H1 (cell line): ENCODE measurements around the gene RAD52. TPM values are rescaled to one million over a fixed set of nuclear protein-coding genes. Genes with fewer than 3 reads are reported as not detected.

Source experiments
- CTCF ChIA-PET: fragments of 300-600 bp; sonication (Branson Sonifier 250); formaldehyde crosslinking; loops from one replicate; lab custom pipeline; 2021; ENCODE audit not compliant: partially characterized antibody; lab: Charles Lee
- POLR2A ChIA-PET: fragments of 300-600 bp; sonication (Branson Sonifier 250); formaldehyde crosslinking; loops from one replicate; lab custom pipeline; 2021; ENCODE audit warnings: inconsistent platforms; ENCODE audit not compliant: partially characterized antibody; lab: Charles Lee
- DNase-seq, 2 experiments: peaks; one replicate each; pipeline versions ENCODE4 v3.0.0 to v3.0.0-alpha.2; 2010 to 2022; ENCODE audit warnings: low spot score in 2 of 2, low read depth in 1 of 2, mixed read lengths in 1 of 2
- FAIRE-seq: peaks from 2 replicates; lab custom pipeline; 2011; peaks lifted over from hg19 to GRCh38; lab: Jason Lieb, UNC
- H2AFZ ChIP-seq: 2 replicates; pipeline ENCODE4 v1.8.1; 2012; ENCODE audit warnings: low read length, inconsistent platforms
- H2AK5ac ChIP-seq: 2 replicates; pipeline ENCODE4 v1.6.1; 2013; ENCODE audit warnings: low read depth, low read length
- H2BK120ac ChIP-seq: replicated peaks from 2 replicates; pipeline ENCODE3; 2013; ENCODE audit warnings: low read depth, low read length, inconsistent platforms
- H2BK12ac ChIP-seq: 2 replicates; pipeline ENCODE4 v1.6.1; 2013; ENCODE audit warnings: low read depth, low read length
- H2BK15ac ChIP-seq: 2 replicates; pipeline ENCODE4 v1.6.1; 2013; ENCODE audit warnings: low read length
- H2BK20ac ChIP-seq: 2 replicates; pipeline ENCODE4 v1.6.1; 2013; ENCODE audit warnings: low read length
- H2BK5ac ChIP-seq: 2 replicates; pipeline ENCODE4 v1.6.1; 2013; ENCODE audit warnings: low read depth, low read length
- H3K14ac ChIP-seq: 2 replicates; pipeline ENCODE4 v1.6.1; 2013; ENCODE audit warnings: inconsistent platforms; ENCODE audit not compliant: insufficient read length
- H3K18ac ChIP-seq: 2 replicates; pipeline ENCODE4 v1.6.1; 2013; ENCODE audit warnings: low read length; ENCODE audit errors: extremely low read depth
- H3K23ac ChIP-seq: 2 replicates; pipeline ENCODE4 v1.6.1; 2013; ENCODE audit warnings: inconsistent platforms; ENCODE audit not compliant: insufficient read length
- H3K23me2 ChIP-seq: 2 replicates; pipeline ENCODE4 v1.6.1; 2013; ENCODE audit warnings: low read depth, low read length
- H3K27ac ChIP-seq: 2 replicates; pipeline ENCODE4 v1.6.1; 2011; ENCODE audit warnings: low read depth, low read length, inconsistent platforms
- H3K27me3 ChIP-seq, 4 experiments: replicated peaks in 1 of 4; 1 replicate in 1 of 4; 2 replicates in 3 of 4; pipeline versions ENCODE4 v1.6.1 to v1.8.1; 2011 to 2013; ENCODE audit warnings: low read length in 3 of 4, mild to moderate bottlenecking in 3 of 4, inconsistent platforms in 2 of 4, mixed read lengths in 2 of 4, moderate library complexity in 1 of 4; ENCODE audit not compliant: control insufficient read depth in 3 of 4, insufficient read depth in 3 of 4; ENCODE audit errors: extremely low read depth in 1 of 4
- H3K36me3 ChIP-seq, 4 experiments: 2 replicates each; pipeline versions ENCODE4 v1.6.1 to v1.8.1; 2011 to 2013; ENCODE audit warnings: mild to moderate bottlenecking in 4 of 4, low read length in 3 of 4, moderate library complexity in 2 of 4, control low read depth in 1 of 4, inconsistent platforms in 1 of 4; ENCODE audit not compliant: insufficient read depth in 4 of 4, control insufficient read depth in 2 of 4
- H3K4ac ChIP-seq: replicated peaks from 2 replicates; pipeline ENCODE3; 2013; ENCODE audit warnings: low read length, low read depth, mixed read lengths, inconsistent platforms; ENCODE audit not compliant: insufficient read length
- H3K4me1 ChIP-seq, 4 experiments: replicated peaks in 1 of 4; 1 replicate in 1 of 4; 2 replicates in 3 of 4; pipeline versions ENCODE4 v1.6.1 to v1.8.1; 2011 to 2013; ENCODE audit warnings: low read length in 3 of 4, inconsistent platforms in 2 of 4, mixed read lengths in 1 of 4; ENCODE audit not compliant: insufficient read depth in 4 of 4, control insufficient read depth in 3 of 4
- H3K4me2 ChIP-seq, 2 experiments: 2 replicates each; pipeline versions ENCODE4 v1.6.1 to v1.8.1; 2011 to 2013; ENCODE audit warnings: low read depth in 2 of 2, low read length in 2 of 2, control low read depth in 1 of 2, inconsistent platforms in 1 of 2, mild to moderate bottlenecking in 1 of 2; ENCODE audit not compliant: insufficient read depth in 1 of 2
- H3K4me3 ChIP-seq, 4 experiments: fragments of 200-600, 300-600 bp in 1 of 4; sonication (generic), shearing (Covaris generic), sonication (Bioruptor Twin) in 1 of 4; 2 replicates each; pipeline versions ENCODE4 v1.5.1 to v1.8.1; 2011 to 2016; ENCODE audit warnings: low read length in 4 of 4, low read depth in 3 of 4, control low read depth in 2 of 4, inconsistent platforms in 2 of 4, mild to moderate bottlenecking in 2 of 4, mixed read lengths in 1 of 4, moderate library complexity in 1 of 4; ENCODE audit not compliant: insufficient read depth in 2 of 4; ENCODE audit errors: extremely low read depth in 1 of 4
- H3K56ac ChIP-seq: replicated peaks from 2 replicates; pipeline ENCODE3; 2013; ENCODE audit warnings: low read depth, mild to moderate bottlenecking, mixed read lengths, low read length, inconsistent platforms; ENCODE audit not compliant: insufficient read length
- H3K79me1 ChIP-seq: 2 replicates; pipeline ENCODE4 v1.6.1; 2013; ENCODE audit warnings: low read depth, low read length, control low read depth
- H3K79me2 ChIP-seq, 2 experiments: 2 replicates each; pipeline versions ENCODE4 v1.6.1 to v1.8.1; 2012 to 2013; ENCODE audit warnings: low read length in 2 of 2, mild to moderate bottlenecking in 2 of 2, inconsistent platforms in 1 of 2; ENCODE audit not compliant: insufficient read depth in 2 of 2, control insufficient read depth in 1 of 2
- H3K9ac ChIP-seq, 4 experiments: replicated peaks in 1 of 4; 1 replicate in 1 of 4; 2 replicates in 3 of 4; pipeline versions ENCODE4 v1.6.1 to v1.8.1; 2011 to 2013; ENCODE audit warnings: low read depth in 3 of 4, low read length in 3 of 4, control low read depth in 2 of 4, mild to moderate bottlenecking in 2 of 4, moderate library complexity in 2 of 4, inconsistent platforms in 1 of 4; ENCODE audit errors: extremely low read depth in 1 of 4
- H3K9me3 ChIP-seq, 2 experiments: 2 replicates each; pipeline versions ENCODE4 v1.6.1 to v1.8.1; 2012 to 2013; ENCODE audit warnings: mild to moderate bottlenecking in 2 of 2, moderate library complexity in 2 of 2, control low read depth in 1 of 2, inconsistent platforms in 1 of 2, low read depth in 1 of 2, low read length in 1 of 2, mixed read lengths in 1 of 2; ENCODE audit not compliant: insufficient read depth in 2 of 2
- H4K20me1 ChIP-seq, 2 experiments: replicated peaks in 1 of 2; 2 replicates each; pipeline versions ENCODE3 to v1.8.1; 2011 to 2013; ENCODE audit warnings: inconsistent platforms in 2 of 2, low read length in 2 of 2, mild to moderate bottlenecking in 1 of 2; ENCODE audit not compliant: insufficient read depth in 2 of 2, control insufficient read depth in 1 of 2
- H4K5ac ChIP-seq: 2 replicates; pipeline ENCODE4 v1.6.1; 2013; ENCODE audit warnings: low read length, low read depth, mixed read lengths, inconsistent platforms; ENCODE audit not compliant: insufficient read length
- H4K8ac ChIP-seq: 2 replicates; pipeline ENCODE4 v1.8.0; 2013; ENCODE audit warnings: mild to moderate bottlenecking, moderate library complexity, low read length, inconsistent platforms; ENCODE audit not compliant: insufficient read depth; ENCODE audit errors: extremely low read depth
- H4K91ac ChIP-seq: replicated peaks from 2 replicates; pipeline ENCODE3; 2013; ENCODE audit warnings: low read length, mixed read lengths, inconsistent platforms; ENCODE audit not compliant: insufficient read length
- BRCA1 ChIP-seq: IDR thresholded peaks from 2 replicates; pipeline ENCODE4 v1.6.1; 2012; ENCODE audit warnings: low read depth, low read length, improper control_type of control experiment
- EZH2 ChIP-seq: fragments of 200-600 bp; sonication (generic); IDR thresholded peaks from 2 replicates; pipeline ENCODE4 v1.7.1; 2012; ENCODE audit warnings: low read depth, mild to moderate bottlenecking, moderate library complexity, low read length, inconsistent platforms; ENCODE audit not compliant: severe bottlenecking
- RAD21 ChIP-seq, 2 experiments: IDR thresholded peaks in 1 of 2; conservative IDR thresholded peaks in 1 of 2; 2 replicates each; pipeline ENCODE4 v1.6.1; 2011; ENCODE audit warnings: low read depth in 2 of 2, low read length in 2 of 2, improper control_type of control experiment in 1 of 2, inconsistent platforms in 1 of 2, mild to moderate bottlenecking in 1 of 2, moderate library complexity in 1 of 2
- TCF12 ChIP-seq: IDR thresholded peaks from 2 replicates; pipeline ENCODE4 v1.6.1; 2011; ENCODE audit warnings: low read depth, mild to moderate bottlenecking, low read length
- ZNF274 ChIP-seq: IDR thresholded peaks from 2 replicates; pipeline ENCODE4 v1.7.0; 2012; ENCODE audit warnings: low read length, borderline replicate concordance; ENCODE audit errors: extremely low read depth
- WGBS, 2 experiments: shearing (Covaris generic) in 1 of 2; methylation state at CpG; one replicate each; pipeline versions ENCODE4 v1.1.6 to v1.1.7; 2013 to 2015; ENCODE audit warnings: low lambda C conversion rate in 2 of 2, mixed read lengths in 2 of 2, inconsistent platforms in 1 of 2, low coverage in 1 of 2, missing lambda C conversion rate in 1 of 2; ENCODE audit not compliant: insufficient replicate concordance in 2 of 2, insufficient coverage in 1 of 2, insufficient read length in 1 of 2; ENCODE audit errors: extremely low coverage in 1 of 2, missing lambda C conversion rate in 1 of 2; 5-methylcytosine and 5-hydroxymethylcytosine counted together
- polyA plus RNA-seq, 7 experiments: library from polyadenylated mRNA; depleted of rRNA in 3 of 7; stranded (reverse) in 5 of 7; unstranded in 2 of 7; fragments of >200 nt in 5 of 7; fragments of 200-250 nt in 2 of 7; gene quantifications; 1 replicate in 5 of 7; 2 replicates in 1 of 7; 4 replicates in 1 of 7; pipeline versions ENCODE4 v1.2.1 to v1.2.3, GENCODE V29; 2011 to 2013; ENCODE audit warnings: missing spikeins in 2 of 7, mixed read lengths in 2 of 7
- total RNA-seq: library from RNA; stranded (reverse); fragmentation: NEBNext Ultra II Directional; extraction: Animal tissue kit (Norgen Biotek cat#: 25700); gene quantifications from 2 replicates; pipeline ENCODE4 v1.2.1, GENCODE V29; 2021

The RAD52 gene
- total and polyA plus RNA-seq, 2 of the 8 experiments (the other 6 are each of a cell fraction or from before 2014, with no cell fraction given), result 12.5 to 14.3 TPM

DNA sequence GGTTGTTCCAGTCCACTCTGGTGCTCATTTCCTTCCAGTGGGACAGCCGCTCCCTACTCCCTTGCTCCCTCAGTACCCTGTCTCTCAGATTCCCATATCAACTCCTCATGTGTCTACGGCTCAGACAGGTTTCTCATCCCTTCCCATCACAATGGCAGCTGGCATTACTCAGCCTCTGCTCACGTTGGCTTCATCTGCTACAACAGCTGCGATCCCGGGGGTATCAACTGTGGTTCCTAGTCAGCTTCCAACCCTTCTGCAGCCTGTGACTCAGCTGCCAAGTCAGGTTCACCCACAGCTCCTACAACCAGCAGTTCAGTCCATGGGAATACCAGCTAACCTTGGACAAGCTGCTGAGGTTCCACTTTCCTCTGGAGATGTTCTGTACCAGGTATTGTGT, 69.9 kb downstream of the RAD52 start:
- no peak overlapping the region for H3K18ac ChIP-seq
- no peaks in the 10 kb centered on the region for H3K27me3 ChIP-seq
- H3K23me2 ChIP-seq, result no peaks in the 10 kb centered on the region; the same call in 1 of the 2 replicates
- CTCF ChIA-PET, result interaction anchor here (0.7 kb wide), 1 partner anchor 128 kb away, joined by 3 read pairs; no protein-coding TSS in a partner anchor
- no peak overlapping the region for H2AK5ac ChIP-seq
- H4K20me1 ChIP-seq, result peaks cover 0 to 2% of the 10 kb centered on the region in 2 experiments
- no peak overlapping the region for H2BK120ac ChIP-seq
- no peak overlapping the region for H3K9ac ChIP-seq
- TF ChIP-seq EZH2, result no peak
- TF ChIP-seq RAD21 (IDR thresholded peaks at IDR 0.05 in 1 of 2, conservative IDR thresholded peaks at IDR 0.05 in 1 of 2; ENCODE audit: low read depth in 2 of 2, low read length in 2 of 2), result no peak
- no peak for TF ChIP-seq TCF12
- no peak for TF ChIP-seq ZNF274
- no peak for TF ChIP-seq BRCA1
- H2BK12ac ChIP-seq, result no peak overlapping the region
- H2BK5ac ChIP-seq, result no peak overlapping the region
- no peaks in the 10 kb centered on the region for H3K4me1 ChIP-seq
- H3K36me3 ChIP-seq, result peaks cover 23 to 61% (median 49%) of the 10 kb centered on the region in 4 experiments
- no peak overlapping the region for H3K27ac ChIP-seq
- H3K79me2 ChIP-seq, result no peaks in the 10 kb centered on the region
- no peak overlapping the region for H2BK20ac ChIP-seq
- H3K56ac ChIP-seq, result no peak overlapping the region
- no peak overlapping the region for H3K14ac ChIP-seq
- peak overlapping the region; percentile 57; the same call in 1 of the 2 replicates for H4K8ac ChIP-seq
- no peak for DNase-seq
- no peak overlapping the region for H2BK15ac ChIP-seq
- POLR2A ChIA-PET, result no interaction called here
- H3K23ac ChIP-seq, result no peak overlapping the region
- no peak for FAIRE-seq
- H4K91ac ChIP-seq, result no peak overlapping the region
- H3K79me1 ChIP-seq, result peaks cover 2% of the 10 kb centered on the region; the same call in 1 of the 2 replicates
- H3K4ac ChIP-seq, result no peak overlapping the region
- no peak overlapping the region for H2AFZ ChIP-seq
- H3K4me2 ChIP-seq, result no peak overlapping the region
- WGBS, 2 experiments, result 94% methylated on average over 5 of the region's 5 CpGs; no CpG with 5 or more reads in 1 of the 2 experiments
- no peak overlapping the region for H3K4me3 ChIP-seq
- H3K9me3 ChIP-seq, result no peaks in the 10 kb centered on the region
- H4K5ac ChIP-seq, result no peak overlapping the region
